H9 (cell line): Measurements from ENCODE around the gene PDZD4. TPM values are rescaled to one million over a fixed set of nuclear protein-coding genes. Genes with fewer than 3 reads are reported as not detected.

Experiments
- DNase-seq: peaks from one replicate; pipeline ENCODE4 v3.0.0-alpha.2; 2017
- H2AFZ ChIP-seq: one replicate; pipeline ENCODE4 v1.6.1; 2013; ENCODE audit warnings: mild to moderate bottlenecking, low read length, control low read depth, moderate library complexity
- H2AK5ac ChIP-seq: 2 replicates; pipeline ENCODE4 v1.6.1; 2013; ENCODE audit warnings: low read length, control low read depth, mixed read lengths; ENCODE audit not compliant: insufficient read length
- H2BK120ac ChIP-seq: one replicate; pipeline ENCODE4 v1.6.1; 2013; ENCODE audit warnings: low read depth, mild to moderate bottlenecking, low read length, control low read depth, inconsistent platforms; ENCODE audit not compliant: poor library complexity, severe bottlenecking
- H2BK12ac ChIP-seq: 2 replicates; pipeline ENCODE4 v1.6.1; 2013; ENCODE audit warnings: low read length, control low read depth, mixed read lengths, low read depth; ENCODE audit not compliant: insufficient read length
- H2BK15ac ChIP-seq: 2 replicates; pipeline ENCODE4 v1.6.1; 2013; ENCODE audit warnings: low read depth, low read length, control low read depth
- H2BK20ac ChIP-seq: one replicate; pipeline ENCODE4 v1.6.1; 2013; ENCODE audit warnings: low read depth, mild to moderate bottlenecking, low read length, control low read depth, inconsistent platforms; ENCODE audit not compliant: poor library complexity, severe bottlenecking
- H2BK5ac ChIP-seq: 2 replicates; pipeline ENCODE4 v1.6.1; 2013; ENCODE audit warnings: low read length, control low read depth, mixed read lengths; ENCODE audit not compliant: insufficient read length
- H3K14ac ChIP-seq: 2 replicates; pipeline ENCODE4 v1.6.1; 2013; ENCODE audit warnings: low read length, control low read depth; ENCODE audit not compliant: insufficient read depth
- H3K18ac ChIP-seq: 2 replicates; pipeline ENCODE4 v1.6.1; 2013; ENCODE audit warnings: low read depth, mild to moderate bottlenecking, mixed read lengths, low read length, control low read depth; ENCODE audit not compliant: insufficient read length
- H3K23ac ChIP-seq: 2 replicates; pipeline ENCODE4 v1.6.1; 2013; ENCODE audit warnings: low read length, control low read depth, mixed read lengths, low read depth; ENCODE audit not compliant: insufficient read length
- H3K23me2 ChIP-seq: 2 replicates; pipeline ENCODE4 v1.6.1; 2013; ENCODE audit warnings: low read depth, mild to moderate bottlenecking, mixed read lengths, low read length, control low read depth; ENCODE audit not compliant: insufficient read length, poor library complexity, severe bottlenecking
- H3K27ac ChIP-seq: 2 replicates; pipeline ENCODE4 v1.5.1; 2013; ENCODE audit warnings: low read length, control low read depth, mixed read lengths, low read depth; ENCODE audit not compliant: insufficient read length
- H3K27me3 ChIP-seq: 2 replicates; pipeline ENCODE4 v1.6.1; 2013; ENCODE audit warnings: low read length, control low read depth, inconsistent platforms; ENCODE audit not compliant: insufficient read depth
- H3K4ac ChIP-seq: 2 replicates; pipeline ENCODE4 v1.6.1; 2013; ENCODE audit warnings: low read depth, mild to moderate bottlenecking, control low read depth, inconsistent platforms, low read length, moderate library complexity
- H3K4me1 ChIP-seq: 2 replicates; pipeline ENCODE4 v1.6.1; 2013; ENCODE audit warnings: low read length, control low read depth, inconsistent platforms; ENCODE audit not compliant: insufficient read depth
- H3K4me2 ChIP-seq: 2 replicates; pipeline ENCODE4 v1.6.1; 2013; ENCODE audit warnings: low read length, control low read depth, mixed read lengths; ENCODE audit not compliant: insufficient read length, insufficient read depth
- H3K56ac ChIP-seq: 2 replicates; pipeline ENCODE4 v1.6.1; 2013; ENCODE audit warnings: low read depth, mild to moderate bottlenecking, mixed read lengths, low read length, control low read depth; ENCODE audit not compliant: insufficient read length
- H3K79me1 ChIP-seq: 2 replicates; pipeline ENCODE4 v1.6.1; 2013; ENCODE audit warnings: low read depth, mild to moderate bottlenecking, moderate library complexity, low read length, control low read depth, inconsistent platforms; ENCODE audit not compliant: insufficient read depth, poor library complexity, severe bottlenecking
- H3K79me2 ChIP-seq: 2 replicates; pipeline ENCODE4 v1.6.1; 2013; ENCODE audit warnings: low read length, control low read depth, inconsistent platforms; ENCODE audit not compliant: insufficient read depth
- H3K9ac ChIP-seq: 2 replicates; pipeline ENCODE4 v1.6.1; 2013; ENCODE audit warnings: low read length, control low read depth, mixed read lengths; ENCODE audit not compliant: insufficient read length; ENCODE audit errors: extremely low read depth
- H3K9me3 ChIP-seq: one replicate; pipeline ENCODE4 v1.6.1; 2013; ENCODE audit warnings: low read depth, low read length, inconsistent platforms; ENCODE audit not compliant: control insufficient read depth
- H3T11ph ChIP-seq: one replicate; pipeline ENCODE4 v1.6.1; 2013; ENCODE audit warnings: mild to moderate bottlenecking, low read length, control low read depth, inconsistent platforms
- H4K20me1 ChIP-seq: one replicate; pipeline ENCODE4 v1.6.1; 2013; ENCODE audit not compliant: control insufficient read depth, insufficient read length, insufficient read depth
- H4K5ac ChIP-seq: 2 replicates; pipeline ENCODE4 v1.6.1; 2013; ENCODE audit warnings: low read depth, mild to moderate bottlenecking, mixed read lengths, low read length, control low read depth; ENCODE audit not compliant: insufficient read length
- H4K8ac ChIP-seq: replicated peaks from 2 replicates; pipeline ENCODE4 v1.6.1; 2013; ENCODE audit warnings: low read length, control low read depth, mixed read lengths, low read depth; ENCODE audit not compliant: insufficient read length
- H4K91ac ChIP-seq: 2 replicates; pipeline ENCODE4 v1.6.1; 2013; ENCODE audit warnings: low read depth, mild to moderate bottlenecking, moderate library complexity, mixed read lengths, low read length, control low read depth; ENCODE audit not compliant: insufficient read length
- H3K27ac Mint-ChIP-seq, 3 experiments: 2 replicates in 2 of 3; 3 replicates in 1 of 3; pipeline ENCODE4 v1.8.0; 2020 to 2021; ENCODE audit warnings: mixed read lengths in 3 of 3, mild to moderate bottlenecking in 1 of 3, moderate library complexity in 1 of 3
- H3K27me3 Mint-ChIP-seq: 2 replicates; pipeline ENCODE4 v1.8.0; 2021; ENCODE audit warnings: low read depth, mild to moderate bottlenecking, moderate library complexity, mixed read lengths
- H3K36me3 Mint-ChIP-seq, 3 experiments: 2 replicates in 2 of 3; 3 replicates in 1 of 3; pipeline ENCODE4 v1.8.0; 2020 to 2021; ENCODE audit warnings: low read depth in 3 of 3, mixed read lengths in 3 of 3; ENCODE audit not compliant: insufficient read depth in 1 of 3
- H3K4me1 Mint-ChIP-seq, 2 experiments: 2 replicates each; pipeline ENCODE4 v1.8.0; 2020; ENCODE audit warnings: mixed read lengths in 2 of 2
- H3K4me3 Mint-ChIP-seq, 2 experiments: 2 replicates in 1 of 2; 3 replicates in 1 of 2; pipeline ENCODE4 v1.8.0; 2020 to 2021; ENCODE audit warnings: mild to moderate bottlenecking in 2 of 2, mixed read lengths in 2 of 2, moderate library complexity in 1 of 2
- H3K9me3 Mint-ChIP-seq, 2 experiments: 2 replicates in 1 of 2; 3 replicates in 1 of 2; pipeline ENCODE4 v1.8.0; 2020; ENCODE audit warnings: mild to moderate bottlenecking in 2 of 2, mixed read lengths in 2 of 2, moderate library complexity in 1 of 2
- WGBS: extraction: QIAGEN DNeasy Blood & Tissue Kit; methylation state at CpG from one replicate; pipeline ENCODE4 v1.1.7; 2013; ENCODE audit warnings: missing lambda C conversion rate, low lambda C conversion rate, mixed read lengths; ENCODE audit not compliant: insufficient read length; ENCODE audit errors: extremely low coverage; 5-methylcytosine and 5-hydroxymethylcytosine counted together
- total RNA-seq: library from RNA; stranded (reverse); gene quantifications from 2 replicates; pipeline ENCODE4 v1.2.1, GENCODE V29; 2021
- TF ChIP-seq, protein P1 (sequence below): fragments of 200-600 bp; sonication (generic); conservative IDR thresholded peaks from 3 replicates; pipeline ENCODE4 v1.8.0; 2021; ENCODE audit warnings: antibody characterized with exemption, mild to moderate bottlenecking

Gene PDZD4
- total RNA-seq, 1 experiment from 2014 or later, result 110 TPM

DNA sequence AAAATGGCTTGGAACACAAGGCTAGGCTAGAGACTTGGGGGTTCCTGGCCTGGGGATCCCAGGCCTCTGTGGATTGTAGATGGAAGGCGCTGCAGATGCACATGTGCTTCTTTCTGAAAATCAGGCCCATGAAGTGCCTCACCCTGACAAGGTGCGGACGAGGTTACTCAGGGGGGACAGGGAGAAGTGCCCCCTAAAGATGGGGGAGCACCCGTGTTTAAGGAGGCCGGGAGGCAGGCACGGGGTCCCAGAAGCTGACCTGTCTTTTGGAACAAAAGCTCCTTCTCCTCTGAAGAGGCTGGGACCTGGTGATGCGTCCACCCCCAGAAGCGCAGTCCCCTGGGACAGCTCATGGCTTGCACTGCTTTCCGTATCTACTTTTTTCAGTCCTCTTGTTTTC lies 2.4 kb downstream of the PDZD4 start:
- H3K9ac ChIP-seq, result peak overlapping the region; percentile 20

More for the DNA sequence above, 2.4 kb downstream of the PDZD4 start:
- Histone ChIP-seq H2BK12ac (no peak overlapping the region), H2AFZ (no peak overlapping the region), H3K14ac (no peak overlapping the region), H4K5ac (no peak overlapping the region), H3K23me2 (peaks cover 5% of the 10 kb centered on the region), H3K27me3 (no peaks in the 10 kb centered on the region), H4K91ac (no peak overlapping the region), H2BK5ac (no peak overlapping the region), H2BK120ac (no peak overlapping the region), H4K8ac (no peak overlapping the region), H3K9me3 (peaks cover 4% of the 10 kb centered on the region), H4K20me1 (no peaks in the 10 kb centered on the region), H3K4me1 (peaks cover 3% of the 10 kb centered on the region; the same call in 1 of the 2 replicates), H3K56ac (no peak overlapping the region), H3K18ac (no peak overlapping the region), H2BK20ac (no peak overlapping the region), H3K4ac (no peak overlapping the region), H3K27ac (peak overlapping the region; percentile 82), H2BK15ac (no peak overlapping the region), H3K79me2 (peaks cover 39% of the 10 kb centered on the region; the same call in 1 of the 2 replicates), H3K4me2 (peak overlapping the region; percentile 64), H3K23ac (no peak overlapping the region), H2AK5ac (no peak overlapping the region), H3T11ph (no peak overlapping the region), H3K79me1 (no peaks in the 10 kb centered on the region)
- TF ChIP-seq, protein P1, sequence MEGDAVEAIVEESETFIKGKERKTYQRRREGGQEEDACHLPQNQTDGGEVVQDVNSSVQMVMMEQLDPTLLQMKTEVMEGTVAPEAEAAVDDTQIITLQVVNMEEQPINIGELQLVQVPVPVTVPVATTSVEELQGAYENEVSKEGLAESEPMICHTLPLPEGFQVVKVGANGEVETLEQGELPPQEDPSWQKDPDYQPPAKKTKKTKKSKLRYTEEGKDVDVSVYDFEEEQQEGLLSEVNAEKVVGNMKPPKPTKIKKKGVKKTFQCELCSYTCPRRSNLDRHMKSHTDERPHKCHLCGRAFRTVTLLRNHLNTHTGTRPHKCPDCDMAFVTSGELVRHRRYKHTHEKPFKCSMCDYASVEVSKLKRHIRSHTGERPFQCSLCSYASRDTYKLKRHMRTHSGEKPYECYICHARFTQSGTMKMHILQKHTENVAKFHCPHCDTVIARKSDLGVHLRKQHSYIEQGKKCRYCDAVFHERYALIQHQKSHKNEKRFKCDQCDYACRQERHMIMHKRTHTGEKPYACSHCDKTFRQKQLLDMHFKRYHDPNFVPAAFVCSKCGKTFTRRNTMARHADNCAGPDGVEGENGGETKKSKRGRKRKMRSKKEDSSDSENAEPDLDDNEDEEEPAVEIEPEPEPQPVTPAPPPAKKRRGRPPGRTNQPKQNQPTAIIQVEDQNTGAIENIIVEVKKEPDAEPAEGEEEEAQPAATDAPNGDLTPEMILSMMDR, result no peak
- DNase-seq, result no peak
- WGBS, result no CpG with 5 or more reads among the region's 9 CpGs
- Mint-ChIP-seq H3K27ac (peak overlapping the region in 1 of 3 experiments; percentile 23; a peak in 3 of 7 replicates), H3K27me3 (peaks cover 6% of the 10 kb centered on the region), H3K9me3 (peaks cover 55 to 67% of the 10 kb centered on the region in 2 experiments), H3K4me1 (peaks cover 21 to 40% of the 10 kb centered on the region in 2 experiments), H3K4me3 (peak overlapping the region; percentile 80 to 89), H3K36me3 (peaks cover 15 to 29% (median 18%) of the 10 kb centered on the region in 3 experiments)
